Effector CD8-positive, alpha-beta T cell (primary cell): ENCODE data around the gene THBS3.
"Not testable (repeated sequence)": the region's sequence is repeated elsewhere in the genome, so short reads cannot be mapped to it uniquely, and the experiment has no call there.

ENCODE experiments used
- DNase-seq: peaks from one replicate; lab custom pipeline; 2025; lab: John Stamatoyannopoulos, UW

The THBS3 gene

DNA sequence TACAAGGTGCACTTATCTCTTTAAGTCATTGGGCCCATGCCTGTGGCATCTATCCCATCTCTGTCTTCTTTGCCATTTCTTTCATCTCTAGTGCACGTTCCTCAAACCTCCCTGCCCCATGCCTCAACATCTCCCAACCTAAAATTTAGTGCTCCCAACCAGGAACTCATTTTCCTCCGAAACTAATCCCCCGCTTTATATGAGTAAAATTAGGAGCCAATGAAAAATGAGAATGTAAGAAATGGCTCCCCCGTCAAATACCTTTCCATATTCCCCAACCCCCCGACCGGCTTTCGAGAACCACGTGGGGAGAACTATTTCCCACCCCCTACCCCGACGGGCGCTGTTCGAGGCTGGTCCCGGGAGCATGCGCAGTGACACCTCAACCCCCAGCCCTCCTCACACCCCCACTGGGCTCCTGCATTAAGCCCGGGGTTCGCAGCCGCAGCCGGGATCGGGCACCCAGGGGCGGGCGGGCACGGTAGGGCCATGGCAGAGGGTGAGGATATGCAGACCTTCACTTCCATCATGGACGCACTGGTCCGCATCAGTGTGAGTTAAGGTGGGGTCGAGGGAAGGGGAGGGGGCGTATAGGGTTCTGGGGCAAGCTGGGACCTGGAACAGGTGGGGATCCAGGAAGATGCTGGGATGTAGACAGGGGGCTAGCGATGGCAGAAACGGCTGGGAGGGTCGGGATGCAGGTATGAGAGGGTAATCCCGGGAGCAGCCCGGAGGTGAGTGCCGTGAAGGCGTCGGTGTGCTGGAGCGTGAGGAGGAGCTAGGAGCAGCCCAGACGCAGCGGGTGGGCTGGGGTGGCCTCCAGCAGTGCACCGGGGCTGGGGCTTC lies 34.0 kb downstream of the THBS3 start, which contains the start of gene TRIM46:
TSS of gene TRIM46 (plus strand) at position 372 of the 846 bp plus-strand sequence. CDS start at position 490, 118 bp downstream.
- DNase-seq, result peak; percentile 38

DNA sequence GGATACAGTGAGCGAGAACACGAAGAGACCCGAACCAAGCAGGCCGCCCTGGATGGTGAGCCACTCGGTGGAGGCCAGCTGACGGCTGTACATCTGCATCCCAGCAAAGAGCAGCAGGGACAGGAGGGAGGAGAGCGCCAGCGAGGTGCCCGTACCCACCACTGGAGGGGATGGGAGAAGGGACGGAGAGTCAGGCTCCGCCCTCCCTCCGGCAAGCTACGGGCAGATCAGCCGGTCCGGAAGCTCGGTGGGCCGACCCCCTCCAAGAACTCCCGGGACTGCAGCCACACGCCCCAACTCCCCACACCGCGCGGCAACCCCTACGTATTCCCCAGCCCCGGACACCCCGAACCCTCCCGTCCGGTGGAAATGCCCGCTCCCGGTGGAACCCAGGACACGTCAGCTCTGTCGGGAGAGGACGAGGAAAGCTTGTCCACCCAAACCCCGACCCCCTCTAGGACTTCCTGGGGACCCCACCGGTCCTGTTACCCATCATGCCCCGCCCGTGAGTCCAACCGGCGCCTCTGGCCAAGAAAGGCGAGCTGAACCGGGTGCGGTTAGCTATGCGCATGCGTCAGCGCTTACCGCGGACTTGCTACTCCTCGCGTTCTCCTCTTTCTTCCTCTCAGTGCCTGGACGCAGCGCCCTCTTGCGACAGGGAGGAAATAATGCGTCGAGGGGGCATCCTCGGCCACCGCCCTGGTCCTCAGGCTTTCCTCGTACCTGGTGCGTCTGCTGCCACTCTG lies 34.8 kb downstream of the THBS3 start, which contains the start of gene KRTCAP2:
TSS of gene KRTCAP2 (minus strand) at position 573 of the 746 bp plus-strand sequence. CDS start at position 493, 80 bp downstream.
- peak; percentile 91 for DNase-seq

DNA sequence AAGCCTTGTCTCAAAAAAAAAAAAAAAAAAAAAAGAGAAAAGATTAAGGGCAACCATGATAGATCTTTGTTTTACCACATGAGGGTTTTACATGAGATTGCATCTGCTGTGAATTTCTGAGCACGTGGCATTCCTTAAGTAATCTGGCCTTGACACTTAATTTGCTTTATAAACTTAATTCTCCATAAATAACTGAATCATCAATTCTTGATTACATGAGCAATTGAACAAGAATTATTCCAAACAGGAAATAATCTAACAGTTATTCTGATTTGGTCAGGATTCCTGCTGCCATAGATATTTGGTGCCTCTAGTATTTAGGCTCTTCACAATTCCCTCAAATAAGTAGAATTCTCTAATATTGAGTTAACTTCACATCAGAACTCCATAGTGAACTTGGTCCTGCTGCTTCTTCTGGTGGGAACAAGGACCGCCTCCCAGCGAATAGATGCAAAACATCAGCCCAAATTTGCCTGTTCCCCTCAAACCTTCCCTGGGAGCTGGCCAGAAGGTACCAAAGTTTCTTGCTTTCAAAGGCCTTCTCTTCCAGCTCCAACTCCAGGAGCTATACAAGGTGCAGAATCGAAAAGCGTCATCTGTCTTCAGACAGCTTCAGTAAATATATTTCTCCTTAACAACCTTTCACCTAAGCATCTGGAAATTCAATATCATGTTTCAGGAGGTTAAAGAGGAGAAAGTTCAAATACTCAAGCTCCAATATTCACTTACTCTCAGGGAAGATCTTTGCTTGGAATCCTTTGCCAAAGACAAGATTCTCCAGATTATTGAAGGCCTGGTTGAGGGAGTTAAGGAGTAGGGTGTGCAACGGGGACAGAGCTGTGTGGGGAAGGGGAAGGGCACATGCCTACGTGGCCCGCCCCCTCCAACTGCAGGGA lies 35.6 kb downstream of the THBS3 start:
- DNase-seq, result no peak

DNA sequence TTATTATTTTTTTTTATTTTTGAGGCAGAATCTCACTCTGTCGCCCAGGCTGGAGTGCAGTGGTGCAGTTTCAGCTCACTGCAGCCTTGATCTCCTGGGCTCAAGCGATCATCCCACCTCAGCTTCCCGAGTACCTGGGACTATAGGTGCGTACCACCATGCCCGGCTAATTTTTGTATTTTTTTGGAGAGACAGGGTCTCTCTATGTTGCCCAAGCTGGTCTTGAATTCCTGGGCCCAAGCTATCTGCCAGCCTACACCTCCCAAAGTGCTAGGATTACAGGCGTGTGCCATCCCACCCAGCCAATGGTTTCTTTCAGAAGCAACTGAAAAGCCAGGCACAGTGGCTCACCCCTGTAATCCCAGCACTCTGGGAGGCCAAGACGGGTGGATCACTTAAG lies 36.9 kb downstream of the THBS3 start:
- DNase-seq, result no peak

DNA sequence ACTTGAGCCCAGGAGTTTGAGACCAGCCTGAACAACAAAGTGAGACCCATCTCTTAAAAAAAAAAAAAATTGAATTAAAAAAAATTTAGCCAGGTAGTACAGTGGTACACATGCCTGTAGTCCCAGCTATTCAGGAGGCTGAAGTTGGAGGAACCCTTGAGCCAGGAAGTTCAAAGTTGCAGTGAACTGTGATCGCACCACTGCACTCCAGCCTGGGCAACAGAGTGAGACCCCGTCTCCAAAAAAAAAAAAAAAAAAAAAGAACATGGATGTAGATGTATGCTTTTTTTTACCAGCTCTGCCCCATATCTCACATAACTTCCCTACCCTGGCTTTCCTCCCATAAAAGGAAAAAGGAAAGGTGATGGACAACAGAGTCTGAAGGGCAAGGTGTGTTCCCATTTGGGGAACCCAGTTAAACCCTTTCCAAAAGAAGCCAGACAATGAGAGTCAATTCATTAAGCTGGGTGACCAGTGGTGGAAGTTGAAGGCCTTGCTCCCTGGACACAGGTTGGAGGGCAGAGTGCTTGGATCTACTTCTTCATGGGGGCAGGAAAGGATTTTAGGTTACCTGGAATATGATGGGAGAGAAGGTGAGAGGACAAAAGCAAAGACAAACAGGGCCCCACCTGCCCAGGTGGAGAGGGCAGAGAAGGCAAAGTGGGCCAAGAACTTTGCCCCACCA lies 37.5 kb downstream of the THBS3 start:
- no peak for DNase-seq

DNA sequence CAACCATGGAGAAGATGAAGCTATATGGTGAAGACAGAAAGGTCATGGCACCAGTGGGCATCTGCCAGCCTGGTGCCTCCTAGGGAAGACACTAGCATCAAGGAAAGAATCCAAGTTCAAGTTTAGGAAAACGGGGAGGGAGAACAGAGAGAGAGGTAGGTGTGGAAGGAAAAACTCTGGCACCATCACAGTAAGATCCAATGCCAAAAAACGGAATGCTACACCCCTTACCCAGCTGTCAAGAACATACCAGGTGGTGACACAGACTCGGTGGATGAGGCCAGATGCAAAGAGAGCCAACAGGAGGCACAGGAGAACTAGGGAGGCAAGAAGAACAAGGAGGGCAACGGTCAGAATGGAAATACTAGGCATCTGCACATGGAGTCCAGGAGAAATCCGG lies 38.2 kb downstream of the THBS3 start:
- DNase-seq, result no peak

DNA sequence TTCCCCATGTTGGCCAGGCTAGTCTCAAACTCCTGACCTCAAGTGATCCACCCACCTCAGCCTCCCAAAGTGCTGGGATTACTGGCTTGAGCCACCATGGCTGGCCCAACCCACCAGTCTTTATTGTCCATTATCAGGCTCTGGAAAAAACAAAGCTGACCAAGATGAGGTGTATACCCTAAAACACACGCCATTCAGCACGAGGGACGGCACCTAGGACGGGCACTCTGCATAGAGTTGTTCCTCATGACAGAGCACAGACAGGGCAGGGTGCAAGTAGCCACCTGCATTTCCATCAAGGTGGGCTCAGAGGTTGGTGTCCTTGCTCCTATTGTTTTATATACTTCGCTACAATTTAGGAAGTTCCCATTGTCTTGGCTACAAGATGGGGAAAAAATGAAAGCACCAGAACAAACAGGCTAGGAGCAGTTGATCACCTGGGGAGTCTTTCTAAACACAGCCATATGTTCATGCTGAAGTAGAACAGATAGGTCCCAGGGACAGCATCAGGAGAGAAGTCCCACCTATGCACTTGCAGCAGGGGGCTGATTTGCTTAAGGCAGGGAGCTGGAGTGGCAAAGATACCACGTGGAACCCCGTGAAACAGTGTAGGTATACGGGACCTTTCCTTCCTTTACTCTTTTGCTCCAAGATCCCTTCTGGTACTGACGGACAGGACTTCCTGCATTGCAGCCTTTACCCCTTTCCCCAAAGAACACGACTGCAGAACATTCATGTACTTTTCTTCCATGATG lies 39.1 kb downstream of the THBS3 start:
- DNase-seq, result no peak

DNA sequence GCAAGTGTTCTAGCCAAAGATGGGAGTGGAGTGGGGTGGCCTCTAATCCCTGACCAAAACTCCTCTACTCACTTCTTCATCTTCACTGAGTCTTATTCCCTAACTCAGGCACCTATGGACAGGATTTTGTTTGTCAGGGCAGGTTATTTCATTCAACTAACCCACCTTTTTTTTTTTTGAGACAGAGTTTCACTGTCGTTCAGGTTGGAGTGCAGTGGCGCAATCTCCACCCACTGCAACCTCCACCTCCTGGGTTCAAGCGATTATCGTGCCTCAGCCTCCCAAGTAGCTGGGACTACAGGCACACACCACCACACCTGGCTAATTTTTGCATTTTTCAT lies 39.6 kb downstream of the THBS3 start:
- DNase-seq, result not testable (repeated sequence)

DNA sequence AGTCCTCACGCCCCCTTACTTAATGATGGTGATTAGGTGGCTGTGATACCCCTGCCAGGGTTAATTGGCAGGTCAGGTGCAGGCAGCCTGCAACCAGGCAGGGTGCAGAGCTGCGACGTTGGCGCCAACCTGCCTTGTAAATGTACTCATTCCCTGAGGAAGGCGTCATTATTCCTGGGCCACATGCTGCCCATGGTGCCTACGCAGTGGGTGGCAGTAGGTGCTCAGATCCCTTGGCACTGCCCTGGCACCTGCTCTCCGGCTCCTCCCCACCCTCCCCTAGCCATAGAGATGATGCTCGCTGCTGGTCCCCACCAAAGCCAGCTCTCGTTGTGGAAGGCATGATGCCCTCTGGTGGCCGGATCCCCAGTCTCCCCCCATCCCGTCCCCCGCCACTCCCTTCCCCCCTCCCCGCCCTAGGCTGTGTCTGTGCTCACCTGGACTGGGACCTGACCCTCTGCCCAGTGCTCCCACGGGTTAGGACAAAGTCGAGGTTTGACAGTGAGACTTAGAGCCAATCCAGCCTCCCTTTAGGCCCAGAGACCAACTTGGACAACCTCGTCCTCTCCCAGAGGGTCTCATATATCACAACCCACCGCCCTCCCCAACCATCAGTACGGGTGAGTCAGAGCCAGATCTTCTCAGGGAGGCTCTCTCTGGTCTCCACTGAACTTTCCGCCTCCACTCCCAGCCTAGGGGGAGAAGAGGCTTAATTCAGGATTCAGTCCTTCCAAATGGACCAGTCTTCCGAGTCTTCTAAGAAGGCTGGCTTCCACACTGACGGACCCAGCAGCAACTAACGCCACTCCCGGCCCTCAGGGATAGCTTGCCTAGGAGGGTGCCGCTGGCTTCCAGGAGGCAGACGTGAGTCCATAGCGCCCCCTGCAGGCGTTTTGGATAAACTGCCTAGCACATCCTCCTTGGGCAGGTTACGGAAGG lies 40.3 kb downstream of the THBS3 start:
- peak; percentile 75 for DNase-seq

DNA sequence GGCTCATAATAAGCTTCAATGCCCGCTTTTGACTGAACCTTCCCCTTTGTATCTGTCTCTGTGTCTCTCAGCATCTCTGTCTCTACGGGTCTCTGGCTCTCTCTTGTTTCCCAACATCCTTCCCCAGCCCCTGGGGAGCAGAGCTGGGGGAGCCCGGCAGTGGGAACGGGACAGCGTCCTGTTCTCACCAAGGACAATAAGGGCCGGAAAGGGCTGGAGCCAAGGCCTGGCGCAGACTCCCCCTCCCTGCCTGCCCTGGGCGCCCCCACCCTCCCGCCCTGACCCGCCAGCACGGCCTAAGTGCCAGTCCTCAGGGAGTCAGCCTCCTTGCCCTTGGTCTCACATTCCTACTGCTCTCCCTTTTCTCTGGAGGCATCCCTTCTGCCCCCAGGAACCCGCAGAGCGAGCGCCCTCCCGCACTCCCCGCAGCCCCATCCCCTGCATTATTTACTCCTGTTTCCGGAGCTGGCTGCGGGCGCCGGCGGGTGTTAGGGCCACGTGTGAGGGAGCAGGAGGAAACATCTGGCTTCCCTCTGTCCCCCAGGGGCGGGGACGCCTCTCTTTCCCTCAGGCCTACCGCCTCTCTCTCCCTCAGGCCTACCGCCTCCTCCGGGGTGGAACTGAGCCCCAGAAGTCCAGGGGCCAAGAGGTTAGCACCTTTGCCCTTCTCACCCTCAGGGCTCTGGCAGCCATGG lies 41.1 kb downstream of the THBS3 start:
- DNase-seq, result no peak

DNA sequence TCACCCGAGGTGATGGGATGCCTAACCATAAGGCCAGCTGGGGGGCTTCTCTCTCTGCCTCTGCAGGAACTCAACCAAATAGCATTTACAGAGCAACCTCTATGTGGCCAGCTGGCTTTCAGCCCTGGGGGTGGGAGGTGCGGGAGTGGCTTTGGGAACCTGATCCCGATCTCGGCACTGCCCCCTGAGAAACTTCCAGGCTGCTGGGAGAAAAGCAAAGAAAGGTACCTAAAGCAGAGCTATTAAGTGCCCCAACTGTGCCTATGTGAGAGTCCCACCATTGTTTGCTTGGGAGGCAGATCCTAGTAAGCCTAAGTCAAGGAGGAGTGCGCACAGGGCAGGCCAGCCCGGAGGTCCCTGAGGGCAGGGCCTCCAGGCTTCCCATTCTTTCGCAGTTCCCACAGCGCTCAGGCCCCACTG lies 41.6 kb downstream of the THBS3 start:
- DNase-seq, result no peak

DNA sequence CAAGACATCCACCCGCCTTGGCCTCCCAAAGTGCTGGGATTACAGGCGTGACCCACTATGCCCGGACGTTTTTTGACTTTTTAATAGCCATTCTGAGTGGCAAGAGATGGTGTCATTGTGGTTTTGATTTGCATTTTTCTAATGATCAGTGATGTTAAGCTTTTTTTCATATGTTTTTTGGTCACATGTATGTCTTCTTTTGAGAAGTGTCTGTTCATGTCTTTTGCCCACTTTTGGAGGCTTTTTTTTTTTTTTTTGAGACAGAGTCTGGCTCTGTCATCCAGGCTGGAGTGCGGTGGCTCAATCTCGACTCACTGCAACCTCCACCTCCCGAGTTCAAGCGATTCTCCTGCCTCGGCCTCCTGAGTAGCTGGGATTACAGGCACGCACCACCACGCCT lies 43.1 kb downstream of the THBS3 start:
- DNase-seq, result not testable (repeated sequence)

DNA sequence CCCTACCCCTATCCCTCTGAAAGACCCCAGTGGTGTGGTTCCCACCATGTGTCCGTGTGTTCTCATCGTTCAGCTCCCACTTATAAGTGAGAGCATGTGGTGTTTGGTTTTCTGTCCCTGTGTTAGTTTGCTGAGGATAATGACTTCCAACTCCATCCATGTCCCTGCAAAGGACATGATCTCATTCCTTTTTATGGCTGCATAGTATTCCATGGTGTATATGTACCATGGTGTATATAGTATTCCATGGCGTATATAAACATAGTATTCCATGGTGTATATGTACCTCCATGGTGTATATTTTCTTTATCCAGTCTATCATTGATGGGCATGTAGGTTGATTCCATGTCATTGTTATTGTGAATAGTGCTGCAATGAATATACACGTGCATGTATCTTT lies 43.9 kb downstream of the THBS3 start:
- not testable (repeated sequence) for DNase-seq

DNA sequence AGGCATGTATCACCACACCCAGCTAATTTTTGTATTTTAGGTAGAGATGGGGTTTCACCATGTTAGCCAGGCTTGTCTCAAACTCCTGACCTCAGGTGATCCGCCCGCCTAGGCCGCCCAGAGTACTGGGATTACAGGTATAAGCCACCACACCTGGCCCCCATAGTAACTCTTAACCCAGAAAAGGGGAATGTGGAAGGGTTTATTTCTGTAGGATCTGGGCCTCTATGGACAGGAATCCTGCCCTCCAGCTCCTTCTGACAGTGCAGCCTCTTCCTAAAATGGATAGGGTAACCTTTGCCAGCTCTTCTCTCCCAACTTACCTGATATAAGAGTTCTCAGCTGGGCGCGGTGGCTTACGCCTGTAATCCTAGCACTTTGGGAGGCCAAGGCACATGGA lies 45.1 kb downstream of the THBS3 start:
- DNase-seq, result not testable (repeated sequence)

DNA sequence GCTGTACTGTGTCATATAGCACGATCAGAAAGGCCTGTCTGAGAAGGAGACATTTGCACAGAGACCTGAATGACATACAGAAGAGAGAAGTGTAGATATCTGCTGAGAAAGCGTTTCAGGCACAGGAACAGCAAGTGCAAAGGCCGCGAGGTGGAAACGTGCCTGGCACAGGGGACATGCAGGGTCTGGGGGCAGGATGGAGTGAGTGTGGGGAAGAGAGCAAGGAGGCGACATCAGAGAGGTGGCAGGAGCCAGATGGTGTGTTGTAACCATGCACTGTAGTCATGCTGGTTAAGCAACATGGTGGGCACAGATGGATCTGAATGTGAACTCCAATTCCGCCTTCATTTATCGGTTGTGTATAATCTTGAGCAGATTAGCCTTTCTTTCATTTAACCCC lies 47.6 kb downstream of the THBS3 start:
- no peak for DNase-seq

DNA sequence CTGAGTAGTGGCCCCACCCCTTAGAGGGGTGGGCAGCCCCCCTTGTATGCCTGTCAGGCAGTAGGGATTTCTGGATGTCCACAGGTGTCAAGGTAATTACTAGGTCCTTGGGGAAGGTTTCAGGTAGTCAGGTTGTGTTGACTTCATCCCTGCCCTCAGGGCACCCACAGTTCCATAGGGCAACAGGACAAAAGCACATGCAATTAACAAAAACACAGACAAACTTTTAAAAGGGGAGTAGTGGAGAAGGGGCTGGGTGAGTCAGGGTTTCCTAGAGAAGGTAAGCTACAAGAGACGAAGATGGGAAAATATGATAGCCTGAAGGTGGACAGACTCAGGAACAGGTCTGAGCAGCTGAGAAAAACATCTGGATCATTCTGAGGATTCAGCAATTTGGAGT lies 48.7 kb downstream of the THBS3 start:
- no peak for DNase-seq

DNA sequence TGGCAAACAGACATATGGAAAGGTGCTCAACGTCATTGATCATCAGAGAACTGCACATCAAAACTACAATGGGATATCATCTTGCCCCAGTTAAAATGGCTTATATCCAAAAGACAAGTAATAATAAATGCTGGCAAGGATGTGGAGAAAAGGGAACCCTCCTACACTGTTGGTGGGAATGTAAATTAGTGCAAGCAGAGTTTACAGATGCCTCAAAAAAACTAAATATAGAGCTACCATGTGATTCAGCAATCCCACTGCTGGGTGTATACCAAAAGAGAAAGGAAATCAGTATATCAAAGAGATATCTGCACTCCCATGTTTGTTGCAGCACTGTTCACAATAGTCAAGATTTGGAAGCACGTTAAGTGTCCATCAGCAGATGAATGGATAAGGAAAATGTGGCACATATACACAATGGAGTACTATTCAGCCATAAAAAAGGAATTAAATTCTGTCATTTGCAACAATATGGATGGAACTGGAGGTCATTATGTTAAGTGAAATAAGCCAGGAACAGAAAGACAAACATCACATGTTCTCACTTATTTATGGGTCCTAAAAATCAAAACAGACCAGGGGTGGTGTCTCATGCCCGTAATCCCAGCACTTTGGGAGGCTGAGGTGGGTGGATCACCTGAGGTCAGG lies 51.6 kb downstream of the THBS3 start:
- not testable (repeated sequence) for DNase-seq
